K562 (cell line): ENCODE measurements around the gene CEL. TPM values are rescaled to one million over a fixed set of nuclear protein-coding genes. Genes with fewer than 3 reads are reported as not detected.
A peak's percentile ranks its signal among the peaks of the same experiment; 100 is the strongest.
"Not testable (repeated sequence)": the region's sequence is repeated elsewhere in the genome, so short reads cannot be mapped to it uniquely, and the experiment has no call there.

Experiments
- ATAC-seq: fragments of 200-7000 bp; cut with Tn5 transposase; 3 replicates; pipeline ENCODE4 v1.9.1; 2020; ENCODE audit warnings: moderate library complexity
- BruUV-seq: library from RNA; stranded (reverse); fragments of 400-500 nt; replicated peaks from 2 replicates; lab custom pipeline; 2021; lab: Mats Ljungman, UMichigan
- CTCF ChIA-PET: fragments of 300-600 bp; formaldehyde crosslinking; extraction: SDS; loops from one replicate; lab custom pipeline; 2021; ENCODE audit warnings: low intra/inter-chr PET ratio; lab: Yijun Ruan, JAX
- POLR2A ChIA-PET: fragments of 300-600, 350-650 bp; sonication (Branson Sonifier 250); formaldehyde crosslinking; extraction: SDS; loops from one replicate; lab custom pipeline; 2021; ENCODE audit warnings: antibody characterized with exemption, inconsistent platforms; lab: Yijun Ruan, JAX
- DNase-seq, 4 experiments: peaks; one replicate each; pipeline versions ENCODE4 v3.0.0 to v3.0.0-alpha.2; 2011 to 2018; ENCODE audit warnings: low spot score in 3 of 4, mixed read lengths in 3 of 4; ENCODE audit errors: extremely low read depth in 1 of 4
- FAIRE-seq: peaks from 2 replicates; lab custom pipeline; 2011; peaks lifted over from hg19 to GRCh38; lab: Jason Lieb, UNC
- H2AFZ ChIP-seq: 2 replicates; pipeline ENCODE4 v1.6.0; 2011; ENCODE audit warnings: low read depth, low read length, control low read depth, inconsistent platforms
- H3K27ac ChIP-seq: fragments of 200-600 bp; 3 replicates; pipeline ENCODE4 v1.8.0; 2011; ENCODE audit warnings: low read depth, mild to moderate bottlenecking, control low read depth, inconsistent platforms, low read length, moderate library complexity, mixed read lengths; ENCODE audit errors: extremely low read depth
- H3K27me3 ChIP-seq, 2 experiments: fragments of 300-600 bp in 1 of 2; 2 replicates in 1 of 2; 3 replicates in 1 of 2; pipeline versions ENCODE4 v1.6.0 to v1.8.0; 2011; ENCODE audit warnings: inconsistent platforms in 2 of 2, low read length in 2 of 2, mild to moderate bottlenecking in 1 of 2, mixed read lengths in 1 of 2, moderate library complexity in 1 of 2; ENCODE audit not compliant: control insufficient read depth in 2 of 2, insufficient read depth in 2 of 2
- H3K36me3 ChIP-seq: fragments of 300-600 bp; 3 replicates; pipeline ENCODE4 v1.8.0; 2011; ENCODE audit warnings: mild to moderate bottlenecking, low read length, inconsistent platforms; ENCODE audit not compliant: control insufficient read depth, insufficient read depth
- H3K4me1 ChIP-seq, 2 experiments: fragments of 200-600 bp in 1 of 2; replicated peaks in 1 of 2; 2 replicates in 1 of 2; 3 replicates in 1 of 2; pipeline versions ENCODE4 v1.5.1 to v1.8.0; 2011; ENCODE audit warnings: inconsistent platforms in 2 of 2, low read length in 2 of 2, mild to moderate bottlenecking in 1 of 2, mixed read lengths in 1 of 2, moderate library complexity in 1 of 2; ENCODE audit not compliant: control insufficient read depth in 2 of 2, insufficient read depth in 2 of 2
- H3K4me2 ChIP-seq: 2 replicates; pipeline ENCODE4 v1.6.1; 2011; ENCODE audit warnings: low read length, control low read depth, inconsistent platforms, mixed read lengths; ENCODE audit not compliant: insufficient read depth
- H3K4me3 ChIP-seq: fragments of 200-600 bp; sonication (generic), shearing (Covaris generic); 2 replicates; pipeline ENCODE4 v1.5.1; 2016; ENCODE audit warnings: control low read depth, inconsistent platforms
- H3K79me2 ChIP-seq: fragments of 200-600 bp; 3 replicates; pipeline ENCODE4 v1.8.0; 2011; ENCODE audit warnings: low read length, inconsistent platforms; ENCODE audit not compliant: control insufficient read depth, insufficient read depth
- H3K9ac ChIP-seq, 2 experiments: 2 replicates each; pipeline versions ENCODE4 v1.6.0 to v1.6.1; 2011; ENCODE audit warnings: low read depth in 2 of 2, low read length in 2 of 2, control low read depth in 1 of 2, inconsistent platforms in 1 of 2, mild to moderate bottlenecking in 1 of 2, mixed read lengths in 1 of 2; ENCODE audit not compliant: insufficient read depth in 1 of 2
- H3K9me1 ChIP-seq: one replicate; pipeline ENCODE4 v1.6.0; 2011; ENCODE audit warnings: inconsistent platforms, mild to moderate bottlenecking, low read length, moderate library complexity; ENCODE audit not compliant: control insufficient read depth, insufficient read depth
- H3K9me3 ChIP-seq: replicated peaks from 2 replicates; pipeline ENCODE4 v1.5.1; 2011; ENCODE audit warnings: low read depth, low read length, inconsistent platforms; ENCODE audit not compliant: control insufficient read depth, insufficient read depth
- H4K20me1 ChIP-seq: replicated peaks from 2 replicates; pipeline ENCODE4 v1.6.1; 2011; ENCODE audit warnings: low read length, inconsistent platforms, mixed read lengths; ENCODE audit not compliant: control insufficient read depth, insufficient read depth
- BRF1 ChIP-seq: IDR thresholded peaks from 3 replicates; pipeline ENCODE4 v1.6.1; 2011; ENCODE audit warnings: borderline replicate concordance, mild to moderate bottlenecking; ENCODE audit not compliant: insufficient read length; ENCODE audit errors: extremely low read depth
- CREB5 ChIP-seq: fragments of 250-450 bp; sonication (Bioruptor Pico); IDR thresholded peaks from 2 replicates; pipeline ENCODE4 v1.5.0; 2020; ENCODE audit warnings: mild to moderate bottlenecking
- EP300 ChIP-seq: IDR thresholded peaks from 2 replicates; pipeline ENCODE4 v1.6.1; 2012; ENCODE audit warnings: low read length, improper control_type of control experiment
- KDM1A ChIP-seq, 2 experiments: fragments of 450-650 bp; IDR thresholded peaks; 2 replicates each; pipeline ENCODE4 v1.6.1; 2016; ENCODE audit warnings: mild to moderate bottlenecking in 2 of 2
- MTF1 ChIP-seq: fragments of 250-450 bp; sonication (Bioruptor Pico); IDR thresholded peaks from 2 replicates; pipeline ENCODE4 v1.9.0; 2021; ENCODE audit warnings: moderate library complexity, mild to moderate bottlenecking, inconsistent platforms, borderline replicate concordance
- SMAD4 ChIP-seq: fragments of 250-450 bp; sonication (Bioruptor Pico); conservative IDR thresholded peaks from 2 replicates; pipeline ENCODE4 v1.8.0; 2021; ENCODE audit warnings: inconsistent platforms, mild to moderate bottlenecking, moderate library complexity
- SNIP1 ChIP-seq: fragments of 450-650 bp; IDR thresholded peaks from 2 replicates; pipeline ENCODE4 v1.7.1; 2017; ENCODE audit warnings: low read depth, mild to moderate bottlenecking
- SP1 ChIP-seq: sonication (generic); formaldehyde crosslinking; IDR thresholded peaks from 2 replicates; pipeline ENCODE4 v1.8.1; 2022; ENCODE audit warnings: mild to moderate bottlenecking, missing genetic modification reagents
- XRCC5 ChIP-seq: fragments of 200-400 bp; formaldehyde crosslinking; IDR thresholded peaks from 2 replicates; pipeline ENCODE4 v1.6.1; 2017; ENCODE audit warnings: low read depth, mild to moderate bottlenecking, low read length
- ZC3H4 ChIP-seq: sonication (generic); formaldehyde crosslinking; IDR thresholded peaks from 2 replicates; pipeline ENCODE4 v1.9.0; 2021; ENCODE audit warnings: missing genetic modification reagents, borderline replicate concordance
- ZNF3 ChIP-seq: fragments of 250-450 bp; sonication (Bioruptor Pico); IDR thresholded peaks from 2 replicates; pipeline ENCODE4 v1.5.0; 2021; ENCODE audit warnings: mild to moderate bottlenecking, moderate library complexity
- WGBS: fragments of 100-300 bp; shearing (Covaris generic); methylation state at CpG from one replicate; pipeline ENCODE4 v1.1.6; 2016; ENCODE audit warnings: low coverage, mixed read lengths; ENCODE audit not compliant: insufficient coverage; ENCODE audit errors: missing lambda C conversion rate; 5-methylcytosine and 5-hydroxymethylcytosine counted together
- in situ Hi-C: fragments of 300-500 bp; cut with MboI; formaldehyde crosslinking; loops from 4 replicates; pipeline ENCODE4 v1.15.0; 2018; ENCODE audit warnings: inconsistent platforms, mixed read lengths
- intact Hi-C: fragments of 100-400 bp; cut with micrococcal nuclease; formaldehyde crosslinking; loops from 2 replicates; pipeline ENCODE4 v1.14.2; 2022
- polyA plus RNA-seq, 8 experiments: library from polyadenylated mRNA; depleted of rRNA in 4 of 8; stranded (reverse) in 5 of 8; unstranded in 3 of 8; fragments of >200 nt; fragmentation: Nextera tagmentation in 2 of 8; fragmentation: Illumina TruSeq in 1 of 8; extraction: Ambion mirVana in 2 of 8; extraction: Trizol in 1 of 8; gene quantifications; 2 replicates each; pipeline versions ENCODE4 v1.2.1 to v1.2.3, GENCODE V29; 2011 to 2014; ENCODE audit warnings: inconsistent platforms in 1 of 8, missing spikeins in 1 of 8
- total RNA-seq, 7 experiments: library from RNA; depleted of rRNA in 6 of 7; stranded (reverse); fragments of >200 nt in 6 of 7; fragmentation: Illumina TruSeq in 2 of 7; extraction: Trizol in 2 of 7; gene quantifications; 2 replicates each; pipeline versions ENCODE4 v1.2.1 to v1.2.3, GENCODE V29; 2011 to 2021; ENCODE audit warnings: low replicate concordance in 1 of 7
- TF ChIP-seq, protein P1 (sequence below): sonication (generic); formaldehyde crosslinking; IDR thresholded peaks from 2 replicates; pipeline ENCODE4 v1.8.0; 2022; ENCODE audit warnings: mild to moderate bottlenecking, missing genetic modification reagents
- TF ChIP-seq, protein P2 (sequence below): fragments of 450-650 bp; formaldehyde crosslinking; IDR thresholded peaks from 2 replicates; pipeline ENCODE4 v1.4.0; 2022; ENCODE audit warnings: missing genetic modification characterization

The CEL gene
- total and polyA plus RNA-seq, 9 of the 15 experiments (the other 6 are each of a cell fraction or from before 2014, with no cell fraction given), result 0.09 to 3.0 (median 0.51) TPM; not detected in 2

DNA sequence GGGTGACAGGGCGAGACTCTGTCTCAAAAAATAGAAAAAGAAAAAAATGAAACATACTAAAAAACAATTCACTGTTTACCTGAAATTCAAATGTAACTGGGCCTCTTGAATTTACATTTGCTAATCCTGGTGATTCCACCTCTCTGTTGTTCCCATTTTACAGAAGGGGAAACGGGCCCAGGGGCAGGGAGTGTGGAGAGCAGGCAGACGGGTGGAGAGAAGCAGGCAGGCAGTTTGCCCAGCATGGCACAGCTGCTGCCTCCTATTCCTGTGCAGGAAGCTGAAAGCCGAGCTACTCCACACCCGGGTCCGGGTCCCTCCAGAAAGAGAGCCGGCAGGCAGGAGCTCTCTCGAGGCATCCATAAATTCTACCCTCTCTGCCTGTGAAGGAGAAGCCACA, 788 bp downstream of the CEL start:
- DNase-seq, H3K4me2 ChIP-seq, H3K27me3 ChIP-seq, H3K9me1 ChIP-seq, H3K9ac ChIP-seq, H4K20me1 ChIP-seq, H3K9me3 ChIP-seq, intact Hi-C loops, BruUV-seq, H3K27ac ChIP-seq, in situ Hi-C loops, CTCF ChIA-PET, ATAC-seq, H3K79me2 ChIP-seq, POLR2A ChIA-PET, H3K36me3 ChIP-seq, H2AFZ ChIP-seq, H3K4me3 ChIP-seq: not testable (repeated sequence)
- FAIRE-seq, result peak; percentile 65
- WGBS, result 67% methylated on average over 3 of the region's 8 CpGs
- H3K4me1 ChIP-seq, result peaks cover 20 to 55% of the 10 kb centered on the region in 2 experiments

DNA sequence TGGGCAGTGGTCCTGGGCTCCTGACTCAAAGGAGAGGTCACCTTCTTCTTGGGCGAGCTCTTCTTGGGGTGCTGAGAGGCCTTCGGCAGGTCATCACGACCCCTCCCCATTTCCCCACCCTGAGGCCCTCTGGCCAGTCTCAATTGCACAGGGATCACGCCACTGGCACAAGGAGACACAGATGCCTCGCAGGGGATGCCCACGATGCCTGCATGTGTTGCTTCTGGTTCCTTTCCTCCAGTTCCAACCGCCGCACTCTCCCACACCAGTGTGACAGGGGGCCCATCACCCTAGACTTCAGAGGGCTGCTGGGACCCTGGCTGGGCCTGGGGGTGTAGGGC, 1.3 kb downstream of the CEL start:
- no peaks in the 10 kb centered on the region; the same call in 1 of the 2 replicates for H4K20me1 ChIP-seq
- ChIA-PET CTCF (no interaction called here), POLR2A (interaction anchor here (1.2 kb wide), 1 partner anchor 33 kb away, joined by 5 read pairs; the partner anchor contains the start of gene GTF3C5)
- no peak overlapping the region for H3K27ac ChIP-seq
- no TSS peak for BruUV-seq
- H2AFZ ChIP-seq, result no peak overlapping the region
- FAIRE-seq (peak; percentile 6), DNase-seq (no peak), ATAC-seq (no peak)
- H3K27me3 ChIP-seq, result no peaks in the 10 kb centered on the region
- H3K9me1 ChIP-seq, result no peaks in the 10 kb centered on the region
- no peak overlapping the region for H3K4me3 ChIP-seq
- no peaks in the 10 kb centered on the region for H3K9me3 ChIP-seq
- no peak overlapping the region for H3K4me2 ChIP-seq
- peaks cover 20 to 53% of the 10 kb centered on the region in 2 experiments for H3K4me1 ChIP-seq
- no peak for TF ChIP-seq MTF1 (CRISPR knock-in tag)
- no peak for TF ChIP-seq SP1 (CRISPR knock-in tag)
- TF ChIP-seq EP300, result no peak
- TF ChIP-seq, protein P1, sequence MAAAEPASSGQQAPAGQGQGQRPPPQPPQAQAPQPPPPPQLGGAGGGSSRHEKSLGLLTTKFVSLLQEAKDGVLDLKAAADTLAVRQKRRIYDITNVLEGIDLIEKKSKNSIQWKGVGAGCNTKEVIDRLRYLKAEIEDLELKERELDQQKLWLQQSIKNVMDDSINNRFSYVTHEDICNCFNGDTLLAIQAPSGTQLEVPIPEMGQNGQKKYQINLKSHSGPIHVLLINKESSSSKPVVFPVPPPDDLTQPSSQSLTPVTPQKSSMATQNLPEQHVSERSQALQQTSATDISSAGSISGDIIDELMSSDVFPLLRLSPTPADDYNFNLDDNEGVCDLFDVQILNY (CRISPR knock-in tag), result no peak
- no peak for TF ChIP-seq SMAD4
- no peak for TF ChIP-seq SNIP1
- TF ChIP-seq KDM1A (IDR thresholded peaks at IDR 0.05), result no peak
- no peak for TF ChIP-seq ZC3H4 (CRISPR knock-in tag)
- TF ChIP-seq XRCC5, result no peak
- no peak for TF ChIP-seq CREB5
- no peak for TF ChIP-seq BRF1
- no peak for TF ChIP-seq ZNF3
- TF ChIP-seq, protein P2, sequence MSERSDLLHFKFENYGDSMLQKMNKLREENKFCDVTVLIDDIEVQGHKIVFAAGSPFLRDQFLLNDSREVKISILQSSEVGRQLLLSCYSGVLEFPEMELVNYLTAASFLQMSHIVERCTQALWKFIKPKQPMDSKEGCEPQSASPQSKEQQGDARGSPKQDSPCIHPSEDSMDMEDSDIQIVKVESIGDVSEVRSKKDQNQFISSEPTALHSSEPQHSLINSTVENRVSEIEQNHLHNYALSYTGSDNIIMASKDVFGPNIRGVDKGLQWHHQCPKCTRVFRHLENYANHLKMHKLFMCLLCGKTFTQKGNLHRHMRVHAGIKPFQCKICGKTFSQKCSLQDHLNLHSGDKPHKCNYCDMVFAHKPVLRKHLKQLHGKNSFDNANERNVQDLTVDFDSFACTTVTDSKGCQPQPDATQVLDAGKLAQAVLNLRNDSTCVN (CRISPR knock-in tag), result no peak
- in situ Hi-C loops (no loop called here), intact Hi-C loops (no loop called here)
- peaks cover 3% of the 10 kb centered on the region; the same call in 1 of the 3 replicates for H3K36me3 ChIP-seq
- WGBS, result 65% methylated on average over 7 of the region's 8 CpGs
- peak overlapping the region in 1 of 2 experiments; percentile 52; a peak in 1 of 4 replicates for H3K9ac ChIP-seq
- H3K79me2 ChIP-seq, result no peaks in the 10 kb centered on the region
